K562 (cell line): ENCODE data around the gene SLC25A11. TPM values are rescaled to one million over a fixed set of nuclear protein-coding genes. Genes with fewer than 3 reads are reported as not detected.

Experiments used
- ATAC-seq: fragments of 200-7000 bp; cut with Tn5 transposase; 3 replicates; pipeline ENCODE4 v1.9.1; 2020; ENCODE audit warnings: moderate library complexity
- BruUV-seq: library from RNA; stranded (reverse); fragments of 400-500 nt; replicated peaks from 2 replicates; lab custom pipeline; 2021; lab: Mats Ljungman, UMichigan
- CTCF ChIA-PET: fragments of 300-600 bp; formaldehyde crosslinking; extraction: SDS; loops from one replicate; lab custom pipeline; 2021; ENCODE audit warnings: low intra/inter-chr PET ratio; lab: Yijun Ruan, JAX
- POLR2A ChIA-PET: fragments of 300-600, 350-650 bp; sonication (Branson Sonifier 250); formaldehyde crosslinking; extraction: SDS; loops from one replicate; lab custom pipeline; 2021; ENCODE audit warnings: antibody characterized with exemption, inconsistent platforms; lab: Yijun Ruan, JAX
- DNase-seq, 4 experiments: peaks; one replicate each; pipeline versions ENCODE4 v3.0.0 to v3.0.0-alpha.2; 2011 to 2018; ENCODE audit warnings: low spot score in 3 of 4, mixed read lengths in 3 of 4; ENCODE audit errors: extremely low read depth in 1 of 4
- FAIRE-seq: peaks from 2 replicates; lab custom pipeline; 2011; peaks lifted over from hg19 to GRCh38; lab: Jason Lieb, UNC
- H2AFZ ChIP-seq: 2 replicates; pipeline ENCODE4 v1.6.0; 2011; ENCODE audit warnings: low read depth, low read length, control low read depth, inconsistent platforms
- H3K27ac ChIP-seq: fragments of 200-600 bp; 3 replicates; pipeline ENCODE4 v1.8.0; 2011; ENCODE audit warnings: low read depth, mild to moderate bottlenecking, control low read depth, inconsistent platforms, low read length, moderate library complexity, mixed read lengths; ENCODE audit errors: extremely low read depth
- H3K27me3 ChIP-seq, 2 experiments: fragments of 300-600 bp in 1 of 2; 2 replicates in 1 of 2; 3 replicates in 1 of 2; pipeline versions ENCODE4 v1.6.0 to v1.8.0; 2011; ENCODE audit warnings: inconsistent platforms in 2 of 2, low read length in 2 of 2, mild to moderate bottlenecking in 1 of 2, mixed read lengths in 1 of 2, moderate library complexity in 1 of 2; ENCODE audit not compliant: control insufficient read depth in 2 of 2, insufficient read depth in 2 of 2
- H3K36me3 ChIP-seq: fragments of 300-600 bp; 3 replicates; pipeline ENCODE4 v1.8.0; 2011; ENCODE audit warnings: mild to moderate bottlenecking, low read length, inconsistent platforms; ENCODE audit not compliant: control insufficient read depth, insufficient read depth
- H3K4me1 ChIP-seq, 2 experiments: fragments of 200-600 bp in 1 of 2; replicated peaks in 1 of 2; 2 replicates in 1 of 2; 3 replicates in 1 of 2; pipeline versions ENCODE4 v1.5.1 to v1.8.0; 2011; ENCODE audit warnings: inconsistent platforms in 2 of 2, low read length in 2 of 2, mild to moderate bottlenecking in 1 of 2, mixed read lengths in 1 of 2, moderate library complexity in 1 of 2; ENCODE audit not compliant: control insufficient read depth in 2 of 2, insufficient read depth in 2 of 2
- H3K4me2 ChIP-seq: 2 replicates; pipeline ENCODE4 v1.6.1; 2011; ENCODE audit warnings: low read length, control low read depth, inconsistent platforms, mixed read lengths; ENCODE audit not compliant: insufficient read depth
- H3K4me3 ChIP-seq: fragments of 200-600 bp; sonication (generic), shearing (Covaris generic); 2 replicates; pipeline ENCODE4 v1.5.1; 2016; ENCODE audit warnings: control low read depth, inconsistent platforms
- H3K79me2 ChIP-seq: fragments of 200-600 bp; 3 replicates; pipeline ENCODE4 v1.8.0; 2011; ENCODE audit warnings: low read length, inconsistent platforms; ENCODE audit not compliant: control insufficient read depth, insufficient read depth
- H3K9ac ChIP-seq, 2 experiments: 2 replicates each; pipeline versions ENCODE4 v1.6.0 to v1.6.1; 2011; ENCODE audit warnings: low read depth in 2 of 2, low read length in 2 of 2, control low read depth in 1 of 2, inconsistent platforms in 1 of 2, mild to moderate bottlenecking in 1 of 2, mixed read lengths in 1 of 2; ENCODE audit not compliant: insufficient read depth in 1 of 2
- H3K9me1 ChIP-seq: one replicate; pipeline ENCODE4 v1.6.0; 2011; ENCODE audit warnings: inconsistent platforms, mild to moderate bottlenecking, low read length, moderate library complexity; ENCODE audit not compliant: control insufficient read depth, insufficient read depth
- H3K9me3 ChIP-seq: replicated peaks from 2 replicates; pipeline ENCODE4 v1.5.1; 2011; ENCODE audit warnings: low read depth, low read length, inconsistent platforms; ENCODE audit not compliant: control insufficient read depth, insufficient read depth
- H4K20me1 ChIP-seq: replicated peaks from 2 replicates; pipeline ENCODE4 v1.6.1; 2011; ENCODE audit warnings: low read length, inconsistent platforms, mixed read lengths; ENCODE audit not compliant: control insufficient read depth, insufficient read depth
- CCAR2 ChIP-seq: fragments of 200-400 bp; formaldehyde crosslinking; IDR thresholded peaks from 2 replicates; pipeline ENCODE4 v1.6.1; 2017; ENCODE audit warnings: mild to moderate bottlenecking, low read depth, low read length
- CCNT2 ChIP-seq: IDR thresholded peaks from 2 replicates; pipeline ENCODE4 v1.6.1; 2011; ENCODE audit warnings: borderline replicate concordance, low read depth, mild to moderate bottlenecking, moderate library complexity, mixed read lengths, low read length; ENCODE audit not compliant: insufficient read length; ENCODE audit errors: extremely low read depth
- CSDE1 ChIP-seq, 2 experiments: fragments of 450-650 bp; IDR thresholded peaks; 2 replicates each; pipeline ENCODE4 v1.6.1; 2016; ENCODE audit warnings: mild to moderate bottlenecking in 1 of 2
- DMBX1 ChIP-seq: fragments of 250-450 bp; sonication (Bioruptor Pico); IDR thresholded peaks from 2 replicates; pipeline ENCODE4 v1.8.0; 2022; ENCODE audit warnings: inconsistent platforms, mild to moderate bottlenecking, moderate library complexity, borderline replicate concordance
- JUNB ChIP-seq: fragments of 450-650 bp; formaldehyde crosslinking; conservative IDR thresholded peaks from 2 replicates; pipeline ENCODE4 v1.4.0; 2020; ENCODE audit warnings: mild to moderate bottlenecking
- MCM7 ChIP-seq, 2 experiments: fragments of 450-650 bp; IDR thresholded peaks; 2 replicates each; pipeline ENCODE4 v1.6.1; 2016 to 2018
- MEF2A ChIP-seq: IDR thresholded peaks from 2 replicates; pipeline ENCODE4 v1.6.1; 2011; ENCODE audit warnings: low read depth, mild to moderate bottlenecking, low read length, moderate library complexity; ENCODE audit not compliant: control insufficient read depth
- NFRKB ChIP-seq: fragments of 450-650 bp; IDR thresholded peaks from 2 replicates; pipeline ENCODE4 v1.6.1; 2016; ENCODE audit warnings: low read depth
- PCBP1 ChIP-seq: fragments of 200-400 bp; formaldehyde crosslinking; IDR thresholded peaks from 2 replicates; pipeline ENCODE4 v1.6.1; 2018; ENCODE audit warnings: mild to moderate bottlenecking, low read depth, low read length; ENCODE audit not compliant: poor library complexity, severe bottlenecking
- PCBP2 ChIP-seq: fragments of 200-400 bp; formaldehyde crosslinking; IDR thresholded peaks from 2 replicates; pipeline ENCODE4 v1.6.1; 2018; ENCODE audit warnings: low read length, low read depth, mild to moderate bottlenecking, moderate library complexity; ENCODE audit not compliant: poor library complexity, severe bottlenecking
- RAD51 ChIP-seq: fragments of 450-650 bp; IDR thresholded peaks from 2 replicates; pipeline ENCODE4 v1.7.1; 2016; ENCODE audit warnings: low read depth, mild to moderate bottlenecking, borderline replicate concordance
- ZNF184 ChIP-seq: sonication (generic); formaldehyde crosslinking; IDR thresholded peaks from 2 replicates; pipeline ENCODE4 v1.5.0; 2020; ENCODE audit warnings: missing genetic modification reagents
- WGBS: fragments of 100-300 bp; shearing (Covaris generic); methylation state at CpG from one replicate; pipeline ENCODE4 v1.1.6; 2016; ENCODE audit warnings: low coverage, mixed read lengths; ENCODE audit not compliant: insufficient coverage; ENCODE audit errors: missing lambda C conversion rate; 5-methylcytosine and 5-hydroxymethylcytosine counted together
- in situ Hi-C: fragments of 300-500 bp; cut with MboI; formaldehyde crosslinking; loops from 4 replicates; pipeline ENCODE4 v1.15.0; 2018; ENCODE audit warnings: inconsistent platforms, mixed read lengths
- intact Hi-C: fragments of 100-400 bp; cut with micrococcal nuclease; formaldehyde crosslinking; loops from 2 replicates; pipeline ENCODE4 v1.14.2; 2022
- polyA plus RNA-seq, 8 experiments: library from polyadenylated mRNA; depleted of rRNA in 4 of 8; stranded (reverse) in 5 of 8; unstranded in 3 of 8; fragments of >200 nt; fragmentation: Nextera tagmentation in 2 of 8; fragmentation: Illumina TruSeq in 1 of 8; extraction: Ambion mirVana in 2 of 8; extraction: Trizol in 1 of 8; gene quantifications; 2 replicates each; pipeline versions ENCODE4 v1.2.1 to v1.2.3, GENCODE V29; 2011 to 2014; ENCODE audit warnings: inconsistent platforms in 1 of 8, missing spikeins in 1 of 8
- total RNA-seq, 7 experiments: library from RNA; depleted of rRNA in 6 of 7; stranded (reverse); fragments of >200 nt in 6 of 7; fragmentation: Illumina TruSeq in 2 of 7; extraction: Trizol in 2 of 7; gene quantifications; 2 replicates each; pipeline versions ENCODE4 v1.2.1 to v1.2.3, GENCODE V29; 2011 to 2021; ENCODE audit warnings: low replicate concordance in 1 of 7
- TF ChIP-seq, protein P1 (sequence below): IDR thresholded peaks from 2 replicates; pipeline ENCODE4 v1.6.1; 2011; ENCODE audit not compliant: insufficient read length; ENCODE audit errors: extremely low read depth
- TF ChIP-seq, protein P2 (sequence below): sonication (generic); formaldehyde crosslinking; IDR thresholded peaks from 2 replicates; pipeline ENCODE4 v1.9.0; 2022; ENCODE audit warnings: mild to moderate bottlenecking, missing genetic modification reagents
- TF ChIP-seq, protein P3 (sequence below): sonication (generic); formaldehyde crosslinking; IDR thresholded peaks from 2 replicates; pipeline ENCODE4 v1.9.0; 2022; ENCODE audit warnings: mild to moderate bottlenecking, missing genetic modification reagents
- TF ChIP-seq, protein P4 (sequence below): fragments of 250-450 bp; sonication (Bioruptor Pico); IDR thresholded peaks from 2 replicates; pipeline ENCODE4 v1.5.0; 2020; ENCODE audit warnings: mild to moderate bottlenecking
- TF ChIP-seq, protein P5 (sequence below): fragments of 250-450 bp; sonication (Bioruptor Pico); IDR thresholded peaks from 2 replicates; pipeline ENCODE4 v1.9.0; 2021; ENCODE audit warnings: mild to moderate bottlenecking

The SLC25A11 gene
- total and polyA plus RNA-seq, 9 of the 15 experiments (the other 6 are each of a cell fraction or from before 2014, with no cell fraction given): 3.1 to 56.7 (median 32.9) TPM

DNA sequence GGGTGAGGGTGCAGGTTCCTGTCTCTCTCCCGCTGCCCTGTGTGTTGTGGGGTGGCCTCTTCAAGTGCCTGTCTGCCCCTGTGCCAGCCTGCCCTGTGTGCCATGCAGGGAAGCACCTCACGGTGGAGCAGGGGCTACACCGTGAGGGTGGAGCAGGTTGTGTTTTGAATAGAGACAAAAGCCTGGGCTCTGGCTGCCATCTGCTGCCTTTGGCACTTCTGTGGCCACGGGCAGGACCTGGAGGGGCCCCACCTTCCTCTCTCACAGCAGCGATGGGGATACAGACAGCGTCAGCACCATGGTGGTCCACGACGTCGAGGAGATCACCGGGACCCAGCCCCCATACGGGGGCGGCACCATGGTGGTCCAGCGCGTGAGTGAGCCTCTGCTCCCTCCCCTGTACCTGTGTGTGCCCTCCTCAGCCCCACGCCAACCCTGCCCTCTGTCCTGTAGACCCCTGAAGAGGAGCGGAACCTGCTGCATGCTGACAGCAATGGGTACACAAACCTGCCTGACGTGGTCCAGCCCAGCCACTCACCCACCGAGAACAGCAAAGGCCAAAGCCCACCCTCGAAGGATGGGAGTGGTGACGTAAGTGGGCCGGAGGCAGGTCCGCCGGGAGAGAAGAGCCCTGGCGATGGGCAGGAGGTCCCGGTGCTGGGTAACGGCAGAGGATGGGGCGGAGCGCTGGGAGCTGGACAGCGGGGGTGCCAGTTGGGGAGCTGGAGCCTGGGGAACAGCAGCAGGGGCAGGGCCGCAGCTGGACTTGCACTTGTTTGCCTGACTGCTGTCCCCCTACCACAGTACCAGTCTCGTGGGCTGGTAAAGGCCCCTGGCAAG lies 45.9 kb downstream of the SLC25A11 start:
- FAIRE-seq: no peak
- CTCF ChIA-PET: no interaction called here
- BruUV-seq: no TSS peak
- Histone ChIP-seq H3K36me3 (peaks cover 71% of the 10 kb centered on the region; the same call in 2 of the 3 replicates), H3K4me1 (peaks cover 0 to 23% of the 10 kb centered on the region in 2 experiments; a peak in 2 of 5 replicates), H3K9ac (no peak overlapping the region), H4K20me1 (0 out of 2 replicates have a peak, but pooled peaks cover 1% of the 10 kb centered on the region), H3K27ac (no peak overlapping the region), H3K9me1 (no peaks in the 10 kb centered on the region), H3K9me3 (no peaks in the 10 kb centered on the region), H3K4me2 (no peak overlapping the region), H3K79me2 (no peaks in the 10 kb centered on the region), H3K27me3 (no peaks in the 10 kb centered on the region), H2AFZ (no peak overlapping the region), H3K4me3 (no peak overlapping the region)
- intact Hi-C loops: no loop called here
- POLR2A ChIA-PET: no interaction called here
- WGBS: 96% methylated on average over 12 of the region's 31 CpGs
- no peak for DNase-seq
- in situ Hi-C loops: no loop called here
- ATAC-seq: no peak
- no peak for TF ChIP-seq PCBP2
- TF ChIP-seq, protein P1, sequence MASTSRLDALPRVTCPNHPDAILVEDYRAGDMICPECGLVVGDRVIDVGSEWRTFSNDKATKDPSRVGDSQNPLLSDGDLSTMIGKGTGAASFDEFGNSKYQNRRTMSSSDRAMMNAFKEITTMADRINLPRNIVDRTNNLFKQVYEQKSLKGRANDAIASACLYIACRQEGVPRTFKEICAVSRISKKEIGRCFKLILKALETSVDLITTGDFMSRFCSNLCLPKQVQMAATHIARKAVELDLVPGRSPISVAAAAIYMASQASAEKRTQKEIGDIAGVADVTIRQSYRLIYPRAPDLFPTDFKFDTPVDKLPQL: no peak
- TF ChIP-seq, protein P2, sequence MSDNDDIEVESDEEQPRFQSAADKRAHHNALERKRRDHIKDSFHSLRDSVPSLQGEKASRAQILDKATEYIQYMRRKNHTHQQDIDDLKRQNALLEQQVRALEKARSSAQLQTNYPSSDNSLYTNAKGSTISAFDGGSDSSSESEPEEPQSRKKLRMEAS: no peak
- TF ChIP-seq CCAR2: no peak
- TF ChIP-seq NFRKB: no peak
- TF ChIP-seq CSDE1 (IDR thresholded peaks at IDR 0.05): no peak
- TF ChIP-seq RAD51: no peak
- TF ChIP-seq ZNF184 (CRISPR knock-in tag): no peak
- TF ChIP-seq MCM7 (IDR thresholded peaks at IDR 0.05): no peak
- no peak for TF ChIP-seq CCNT2
- TF ChIP-seq, protein P3, sequence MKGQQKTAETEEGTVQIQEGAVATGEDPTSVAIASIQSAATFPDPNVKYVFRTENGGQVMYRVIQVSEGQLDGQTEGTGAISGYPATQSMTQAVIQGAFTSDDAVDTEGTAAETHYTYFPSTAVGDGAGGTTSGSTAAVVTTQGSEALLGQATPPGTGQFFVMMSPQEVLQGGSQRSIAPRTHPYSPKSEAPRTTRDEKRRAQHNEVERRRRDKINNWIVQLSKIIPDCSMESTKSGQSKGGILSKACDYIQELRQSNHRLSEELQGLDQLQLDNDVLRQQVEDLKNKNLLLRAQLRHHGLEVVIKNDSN (CRISPR knock-in tag): no peak
- TF ChIP-seq, protein P4, sequence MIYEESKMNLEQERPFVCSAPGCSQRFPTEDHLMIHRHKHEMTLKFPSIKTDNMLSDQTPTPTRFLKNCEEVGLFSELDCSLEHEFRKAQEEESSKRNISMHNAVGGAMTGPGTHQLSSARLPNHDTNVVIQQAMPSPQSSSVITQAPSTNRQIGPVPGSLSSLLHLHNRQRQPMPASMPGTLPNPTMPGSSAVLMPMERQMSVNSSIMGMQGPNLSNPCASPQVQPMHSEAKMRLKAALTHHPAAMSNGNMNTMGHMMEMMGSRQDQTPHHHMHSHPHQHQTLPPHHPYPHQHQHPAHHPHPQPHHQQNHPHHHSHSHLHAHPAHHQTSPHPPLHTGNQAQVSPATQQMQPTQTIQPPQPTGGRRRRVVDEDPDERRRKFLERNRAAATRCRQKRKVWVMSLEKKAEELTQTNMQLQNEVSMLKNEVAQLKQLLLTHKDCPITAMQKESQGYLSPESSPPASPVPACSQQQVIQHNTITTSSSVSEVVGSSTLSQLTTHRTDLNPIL (CRISPR knock-in tag): no peak
- no peak for TF ChIP-seq PCBP1
- TF ChIP-seq MEF2A: no peak
- no peak for TF ChIP-seq DMBX1 (CRISPR knock-in tag)
- TF ChIP-seq, protein P5, sequence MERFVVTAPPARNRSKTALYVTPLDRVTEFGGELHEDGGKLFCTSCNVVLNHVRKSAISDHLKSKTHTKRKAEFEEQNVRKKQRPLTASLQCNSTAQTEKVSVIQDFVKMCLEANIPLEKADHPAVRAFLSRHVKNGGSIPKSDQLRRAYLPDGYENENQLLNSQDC (CRISPR knock-in tag): no peak
- no peak for TF ChIP-seq JUNB (CRISPR knock-in tag)
